ENCODE measurements around the gene TRPV3.

TRPV3 gene

GRCh38 chr17:3557768-3558583 lies at the start of gene TRPV3:
Gene TRPV3 (minus strand): TSS chr17:3557812. CDS start chr17:3554850, 2,962 bp downstream.
- DNase-seq (ENCODE audit: low spot score) = peak; percentile 80
- no peak for TF ChIP-seq CTCF (IDR thresholded peaks at IDR 0.05; ENCODE audit: extremely low read depth, missing control alignments)

GRCh38 chr17:3603870-3604259 lies 46.3 kb upstream of the TRPV3 start:
- TF ChIP-seq CTCF (IDR thresholded peaks at IDR 0.05; ENCODE audit: extremely low read depth, missing control alignments) = no peak
- DNase-seq (ENCODE audit: low spot score) = no peak

- no peak for DNase-seq (ENCODE audit: low spot score)
- no peak for TF ChIP-seq CTCF (IDR thresholded peaks at IDR 0.05; ENCODE audit: extremely low read depth, missing control alignments)
These were observed 45.7 kb upstream of the TRPV3 start for GRCh38 chr17:3603119-3603869.

- TF ChIP-seq CTCF (IDR thresholded peaks at IDR 0.05; ENCODE audit: extremely low read depth, missing control alignments) = no peak
These were observed 44.9 kb upstream of the TRPV3 start for GRCh38 chr17:3602499-3602898.

GRCh38 chr17:3600529-3601205 lies 43.1 kb upstream of the TRPV3 start:
- TF ChIP-seq CTCF (IDR thresholded peaks at IDR 0.05; ENCODE audit: extremely low read depth, missing control alignments) = no peak

More at GRCh38 chr17:3602499-3602898, 44.9 kb upstream of the TRPV3 start:
- peak; percentile 43 for DNase-seq (ENCODE audit: low spot score)

GRCh38 chr17:3598078-3598477 lies 40.5 kb upstream of the TRPV3 start:
- no peak for DNase-seq (ENCODE audit: low spot score)
- TF ChIP-seq CTCF (IDR thresholded peaks at IDR 0.05; ENCODE audit: extremely low read depth, missing control alignments) = no peak

More at GRCh38 chr17:3600529-3601205, 43.1 kb upstream of the TRPV3 start:
- DNase-seq (ENCODE audit: low spot score) = no peak
